SW 1271 (cell line): ENCODE measurements around the gene SETD1A.

Experiments used
- DNase-seq, 2 experiments: peaks; one replicate each; lab custom pipeline; 2025; lab: John Stamatoyannopoulos, UW

Gene SETD1A

GRCh38 chr16:30957456-30958174, at the start of gene SETD1A:
SETD1A (plus strand) TSS chr16:30957754; CDS start chr16:30958732, 978 bp downstream.
- peak; percentile 84 to 94 for DNase-seq

GRCh38 chr16:30910427-30911029, 47.0 kb upstream of the SETD1A start:
- no peak for DNase-seq

DNA sequence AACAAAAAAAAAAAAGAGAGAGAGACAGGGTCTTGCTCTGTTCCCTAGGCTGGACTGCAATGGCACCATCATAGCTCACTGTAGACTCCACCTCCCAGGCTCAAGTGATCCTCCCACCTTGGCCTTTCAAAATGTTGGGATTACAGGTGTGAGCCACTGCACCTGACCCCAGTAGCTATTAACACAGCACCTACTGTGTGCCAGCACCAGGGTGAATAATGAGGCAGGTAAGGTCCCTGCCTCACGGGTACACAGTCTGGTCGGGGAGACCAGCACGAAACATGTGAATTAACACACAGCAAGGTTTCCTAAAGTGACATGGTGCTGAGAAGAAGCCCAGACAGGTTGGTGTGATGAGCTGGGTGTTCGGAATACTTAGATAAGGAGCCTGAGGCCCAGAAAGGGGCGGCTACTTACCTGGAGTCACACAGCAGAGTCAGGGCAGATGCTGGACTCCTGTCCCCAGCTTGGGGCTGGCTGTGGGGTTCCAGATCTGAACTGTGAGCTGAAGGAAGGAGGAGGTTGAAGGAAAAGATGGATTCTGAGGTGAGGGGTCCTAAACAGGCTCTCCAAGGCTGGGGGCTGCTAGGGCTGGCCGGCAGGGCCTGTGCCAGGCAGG, 44.7 kb upstream of the SETD1A start:
- DNase-seq = no peak

- no peak for DNase-seq
Observed at GRCh38 chr16:30914830-30915229, 42.7 kb upstream of the SETD1A start.

- DNase-seq = no peak
Observed at GRCh38 chr16:30918614-30919013, 38.9 kb upstream of the SETD1A start.

DNA sequence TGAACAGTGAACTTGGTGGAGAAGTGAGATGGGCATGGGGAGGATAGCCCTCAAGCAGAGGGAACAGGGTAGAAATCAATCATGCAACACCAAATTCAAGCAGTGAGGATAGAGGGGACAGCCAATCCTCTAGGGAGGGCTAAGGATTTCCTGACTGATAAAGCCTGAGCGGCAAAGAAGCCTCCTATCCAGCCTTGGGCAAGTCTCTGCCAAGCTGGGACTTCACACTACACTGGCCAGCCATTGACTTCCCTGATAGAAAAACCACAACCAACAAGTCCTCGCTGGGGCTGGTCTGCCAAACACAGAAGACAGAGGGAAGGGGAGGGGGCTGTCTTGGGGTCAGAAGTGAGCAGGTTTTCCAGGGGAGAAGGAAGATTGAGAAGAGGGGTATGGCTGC, 36.7 kb upstream of the SETD1A start:
- DNase-seq = no peak

DNA sequence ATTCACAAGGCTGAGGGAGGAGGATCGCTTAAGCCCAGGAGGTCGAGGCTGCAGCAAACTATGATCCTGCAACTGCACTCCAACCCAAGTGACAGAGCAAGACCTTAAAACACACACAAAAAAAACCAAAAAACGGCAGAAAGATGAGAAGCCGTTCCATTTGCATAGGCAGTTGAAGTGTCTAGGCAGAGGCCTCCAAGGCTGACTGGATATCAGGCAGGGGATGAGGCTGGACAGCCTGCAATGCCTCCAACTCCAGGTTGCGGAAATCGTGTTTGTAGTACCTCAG, 36.2 kb upstream of the SETD1A start:
- DNase-seq = no peak

GRCh38 chr16:30921748-30922419, 35.7 kb upstream of the SETD1A start:
- DNase-seq = peak; percentile 31 to 94

GRCh38 chr16:30922420-30922959, 35.1 kb upstream of the SETD1A start:
- peak; percentile 98 to 99 for DNase-seq

- peak; percentile 97 to 98 for DNase-seq
Observed at GRCh38 chr16:30922960-30923535, 34.5 kb upstream of the SETD1A start.

GRCh38 chr16:30923554-30924075, 33.9 kb upstream of the SETD1A start, which contains the start of gene FBXL19:
FBXL19 (plus strand) TSS chr16:30923572; CDS start chr16:30925755, 2,183 bp downstream.
- DNase-seq = no peak

DNA sequence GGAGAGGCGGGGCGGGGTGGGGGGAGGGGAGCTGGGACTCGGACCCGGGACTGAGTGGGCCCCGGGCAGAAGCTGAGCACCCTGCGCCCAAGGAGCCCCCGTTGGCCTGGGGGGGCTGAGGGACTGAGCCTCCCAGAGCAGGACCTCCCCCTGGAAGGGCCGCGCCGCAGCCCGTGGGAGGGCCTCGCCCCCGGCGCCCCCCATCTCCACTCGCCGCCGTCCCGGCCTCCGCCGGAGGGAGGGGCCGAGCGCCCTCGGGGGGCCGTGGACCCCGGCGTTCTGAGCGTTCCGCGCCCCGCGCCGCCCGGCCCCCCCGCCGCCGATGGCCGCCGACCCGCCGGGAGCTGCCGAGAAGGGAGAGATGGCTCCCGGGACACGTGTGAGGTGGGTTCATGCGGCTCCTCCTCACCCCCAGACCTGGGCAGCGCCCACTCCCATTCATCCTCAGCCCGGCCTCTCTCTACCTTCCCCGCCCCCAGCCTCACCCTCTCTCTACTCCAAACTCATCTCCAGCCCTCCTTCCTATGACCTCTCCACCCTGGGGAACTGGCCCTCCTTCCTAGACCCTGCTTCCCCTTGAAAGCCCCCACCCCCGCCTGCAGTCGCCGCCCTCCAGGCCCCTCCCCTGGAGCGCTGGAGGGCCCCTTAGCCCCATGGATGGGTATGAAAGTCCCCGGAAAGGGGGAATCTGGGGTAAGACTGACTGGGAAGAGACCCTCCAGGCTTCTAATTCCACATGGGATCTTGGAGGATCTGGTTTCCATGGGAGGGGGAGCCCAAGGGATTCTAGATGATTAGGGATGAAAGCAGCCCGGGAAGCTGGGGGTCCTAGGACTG, 33.3 kb upstream of the SETD1A start:
- no peak for DNase-seq

DNA sequence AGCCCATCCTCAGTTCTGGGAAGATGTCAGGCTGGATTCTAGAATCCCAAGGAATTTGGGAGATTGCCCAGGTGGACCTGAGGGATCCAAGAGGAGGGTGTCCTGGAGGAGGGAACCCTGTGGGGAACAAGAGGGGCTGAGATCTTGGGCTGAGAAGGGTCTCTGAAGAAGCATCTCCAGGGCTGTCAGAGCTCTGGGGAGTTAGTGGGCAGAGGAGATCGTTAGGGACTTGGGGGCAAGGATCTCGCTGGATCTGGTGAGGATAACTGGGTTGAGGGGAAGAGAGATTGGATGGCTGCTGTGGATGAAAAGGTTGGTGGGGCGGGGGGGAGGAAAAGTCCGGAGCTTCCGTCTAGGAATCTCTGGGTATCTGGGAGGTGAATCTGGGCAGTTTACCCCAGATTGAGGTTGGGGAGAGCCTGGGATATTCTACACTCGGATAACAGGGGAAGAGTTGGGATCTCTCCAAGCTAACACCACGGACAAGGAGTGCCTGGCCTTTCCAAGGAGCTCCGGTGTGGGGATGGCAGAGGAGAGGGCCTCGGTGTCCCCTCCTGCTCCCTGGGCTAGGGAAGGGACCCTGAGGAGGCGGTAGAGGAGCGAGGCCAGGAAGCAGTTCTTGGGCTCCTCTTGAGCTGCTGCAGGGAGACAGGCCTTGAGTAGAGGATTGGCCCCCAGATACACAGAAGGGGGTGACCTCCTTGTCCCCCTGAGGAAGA, 32.5 kb upstream of the SETD1A start:
- no peak for DNase-seq

GRCh38 chr16:30925632-30925987, 31.9 kb upstream of the SETD1A start:
- DNase-seq = no peak

- no peak for DNase-seq
Observed at GRCh38 chr16:30925995-30926811, 31.4 kb upstream of the SETD1A start.

DNA sequence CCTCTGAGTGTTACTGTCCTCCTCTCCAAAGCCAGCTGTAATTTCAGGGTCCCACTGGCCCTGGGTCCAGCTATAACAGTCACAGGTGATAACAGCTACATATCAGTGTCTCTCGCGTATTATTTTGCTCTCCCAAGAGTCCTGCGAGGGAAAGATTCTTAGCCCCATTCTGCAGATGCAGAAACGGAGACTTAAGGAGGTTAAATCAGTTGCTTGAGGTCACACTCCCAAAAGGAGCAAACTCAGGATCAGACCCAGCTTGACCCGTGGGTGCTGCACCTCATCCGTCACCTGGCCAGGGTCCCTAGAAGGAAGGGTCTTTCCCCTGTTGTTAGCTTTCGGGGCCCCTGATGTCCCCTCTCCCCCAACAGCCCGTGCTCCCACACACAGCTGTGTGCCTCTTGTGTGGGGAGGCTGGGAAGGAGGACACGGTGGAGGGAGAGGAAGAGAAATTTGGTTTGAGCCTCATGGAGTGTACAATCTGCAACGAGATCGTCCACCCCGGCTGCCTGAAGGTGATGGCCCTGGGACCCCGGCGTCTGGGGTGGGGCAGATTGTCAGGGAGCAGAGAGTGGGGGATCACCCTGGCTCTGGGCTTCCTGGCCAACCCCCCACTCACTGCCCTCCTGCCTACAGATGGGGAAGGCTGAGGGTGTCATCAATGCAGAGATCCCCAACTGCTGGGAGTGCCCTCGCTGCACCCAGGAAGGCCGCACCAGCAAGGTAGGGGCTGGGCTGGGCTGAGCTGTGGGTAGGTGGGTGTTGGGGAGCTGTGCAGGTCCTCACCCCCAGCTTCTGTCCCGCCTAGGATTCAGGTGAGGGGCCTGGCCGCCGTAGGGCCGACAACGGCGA, 30.4 kb upstream of the SETD1A start:
- DNase-seq = no peak

DNA sequence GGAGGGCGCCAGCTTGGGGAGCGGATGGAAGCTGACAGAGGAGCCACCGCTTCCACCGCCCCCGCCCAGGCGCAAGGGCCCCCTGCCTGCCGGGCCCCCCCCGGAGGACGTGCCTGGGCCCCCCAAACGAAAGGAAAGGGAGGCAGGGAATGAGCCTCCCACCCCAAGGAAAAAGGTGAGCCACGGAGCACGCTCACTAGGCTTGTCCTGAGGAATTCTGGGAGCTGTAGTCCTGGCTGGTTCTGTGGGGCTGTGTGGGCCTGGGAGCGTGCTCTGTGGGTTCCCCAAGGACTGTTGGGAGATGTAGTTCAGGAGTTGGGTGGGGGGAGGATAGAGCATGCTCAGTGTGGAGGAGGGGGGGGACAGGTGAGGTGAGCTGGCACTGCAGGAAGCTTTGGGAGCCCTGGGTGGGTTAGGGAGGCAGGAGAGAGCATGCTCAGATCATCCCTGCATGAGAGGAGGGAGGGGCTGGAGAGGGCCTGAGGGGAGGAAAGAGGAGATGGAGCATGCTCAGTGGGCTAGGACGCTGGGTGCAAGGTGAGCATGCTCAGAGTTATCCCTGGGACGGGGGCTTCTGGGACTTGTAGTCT, 29.7 kb upstream of the SETD1A start:
- peak in 1 of 2 experiments; percentile 75 for DNase-seq

GRCh38 chr16:30928390-30928789, 29.2 kb upstream of the SETD1A start:
- DNase-seq = no peak
